Iris pigment epithelial cell (primary cell): ENCODE data around the gene SNRPA1.
A peak's percentile ranks its signal among the peaks of the same experiment; 100 is the strongest.
"Not testable (repeated sequence)": the region's sequence is repeated elsewhere in the genome, so short reads cannot be mapped to it uniquely, and the experiment has no call there.

ENCODE experiments used
- DNase-seq: peaks from one replicate; pipeline ENCODE4 v3.0.0-alpha.2; 2011; ENCODE audit warnings: low read depth

SNRPA1 gene

GRCh38 chr15:101293122-101293521, 1.9 kb downstream of the SNRPA1 start:
- DNase-seq = no peak

GRCh38 chr15:101288905-101289513, 6.0 kb downstream of the SNRPA1 start:
- DNase-seq = peak; percentile 57

GRCh38 chr15:101287342-101287741, 7.7 kb downstream of the SNRPA1 start:
- DNase-seq = not testable (repeated sequence)

GRCh38 chr15:101286471-101287114, 8.5 kb downstream of the SNRPA1 start:
- DNase-seq = no peak

GRCh38 chr15:101283931-101284330, 11.1 kb downstream of the SNRPA1 start:
- DNase-seq = no peak

DNA sequence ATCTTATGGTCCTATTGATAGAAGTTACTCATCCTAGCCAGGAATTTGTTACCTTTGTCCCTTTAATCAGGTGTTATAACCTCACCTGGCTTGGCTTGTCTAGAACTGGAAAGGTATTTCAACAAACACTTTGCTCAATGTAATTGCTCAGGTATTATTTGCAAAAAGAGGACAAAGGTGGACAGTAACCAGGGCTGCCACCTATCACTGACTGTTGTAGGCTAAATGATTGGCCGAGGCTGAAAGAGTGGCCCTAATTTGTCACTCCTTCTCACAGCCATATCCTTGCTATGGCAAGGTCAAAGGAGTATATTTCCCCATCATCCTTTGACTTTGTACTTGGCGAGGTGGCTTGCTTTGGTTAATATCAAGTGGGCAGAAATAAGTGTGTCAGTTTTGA, 15.0 kb downstream of the SNRPA1 start:
- no peak for DNase-seq

DNA sequence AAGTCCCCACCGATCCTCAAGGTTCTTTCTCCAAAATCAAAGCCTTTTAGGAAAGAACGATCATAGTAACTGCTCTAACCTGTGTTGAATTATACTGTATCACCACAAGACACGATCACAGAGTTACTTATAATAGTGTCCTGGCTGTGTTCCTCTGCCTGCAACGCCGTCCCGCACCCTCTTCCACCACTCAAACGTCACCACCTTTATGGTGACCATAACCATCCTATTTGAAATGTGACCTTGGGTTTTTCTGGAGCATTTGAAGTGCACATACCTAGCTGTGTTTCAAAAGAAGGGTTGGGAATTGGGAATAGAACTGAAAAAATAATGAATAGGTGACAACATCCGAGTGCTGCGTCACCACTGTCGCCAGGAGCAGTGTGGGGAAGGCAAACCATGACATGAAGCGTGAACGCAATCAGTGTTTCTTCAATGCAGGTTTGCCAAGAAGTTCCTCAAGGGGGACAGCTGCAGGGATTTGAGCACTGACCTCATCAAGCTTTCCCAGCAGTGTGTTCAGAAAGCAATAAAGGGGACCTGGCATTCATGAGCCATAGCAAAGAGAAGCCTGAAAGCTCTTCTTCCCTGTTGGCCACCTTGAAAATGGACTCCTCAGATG, 17.0 kb downstream of the SNRPA1 start:
- no peak for DNase-seq

GRCh38 chr15:101277038-101277822, 17.8 kb downstream of the SNRPA1 start, which contains the start of gene SELENOS:
TSS of gene SELENOS (minus strand) at chr15:101277485. CDS start at chr15:101277417, 68 bp downstream.
- peak; percentile 91 for DNase-seq

GRCh38 chr15:101276501-101277037, 18.5 kb downstream of the SNRPA1 start:
- DNase-seq = peak; percentile 63

- DNase-seq = no peak
These were observed 20.0 kb downstream of the SNRPA1 start for GRCh38 chr15:101275018-101275417.

DNA sequence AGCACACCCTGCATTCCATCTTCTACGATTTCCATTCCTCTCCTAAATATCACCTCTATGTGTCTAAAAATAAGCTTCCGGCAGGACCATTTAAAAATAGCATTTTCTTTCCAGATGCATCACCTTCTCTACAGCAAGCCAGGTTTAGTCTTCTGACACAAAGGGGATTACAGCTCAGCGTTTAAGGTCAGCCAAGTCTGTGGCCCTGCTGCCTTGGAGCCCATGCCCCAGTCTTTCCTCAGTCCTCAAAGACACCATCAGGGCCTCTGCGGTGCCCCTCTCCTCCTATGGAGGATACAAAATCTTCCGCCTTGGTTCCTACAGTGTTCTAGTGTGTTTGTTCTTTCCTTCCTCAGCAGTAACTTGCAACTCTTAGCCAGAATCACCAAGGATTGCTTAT, 21.5 kb downstream of the SNRPA1 start:
- DNase-seq = no peak

DNA sequence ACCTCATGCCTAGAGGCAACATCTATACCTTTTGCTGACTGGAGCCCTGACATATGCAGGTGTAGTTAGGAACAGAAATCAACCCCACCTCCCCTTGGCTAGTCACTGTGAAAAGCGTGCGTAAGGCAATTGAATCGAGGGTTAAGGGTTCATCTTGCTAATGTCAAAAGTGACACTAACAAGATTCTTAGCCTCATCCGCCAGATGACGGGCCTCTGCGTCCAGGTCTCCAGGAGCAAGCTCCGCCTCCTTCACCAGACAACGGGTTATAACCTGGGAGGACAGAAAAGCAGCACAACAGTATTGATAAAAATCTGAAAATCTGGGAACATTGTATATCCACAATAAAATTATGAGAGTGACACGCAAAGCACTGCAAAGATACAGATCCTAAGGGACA, 22.5 kb downstream of the SNRPA1 start:
- DNase-seq = no peak

- no peak for DNase-seq
These were observed 25.4 kb downstream of the SNRPA1 start for GRCh38 chr15:101269479-101270223.

DNA sequence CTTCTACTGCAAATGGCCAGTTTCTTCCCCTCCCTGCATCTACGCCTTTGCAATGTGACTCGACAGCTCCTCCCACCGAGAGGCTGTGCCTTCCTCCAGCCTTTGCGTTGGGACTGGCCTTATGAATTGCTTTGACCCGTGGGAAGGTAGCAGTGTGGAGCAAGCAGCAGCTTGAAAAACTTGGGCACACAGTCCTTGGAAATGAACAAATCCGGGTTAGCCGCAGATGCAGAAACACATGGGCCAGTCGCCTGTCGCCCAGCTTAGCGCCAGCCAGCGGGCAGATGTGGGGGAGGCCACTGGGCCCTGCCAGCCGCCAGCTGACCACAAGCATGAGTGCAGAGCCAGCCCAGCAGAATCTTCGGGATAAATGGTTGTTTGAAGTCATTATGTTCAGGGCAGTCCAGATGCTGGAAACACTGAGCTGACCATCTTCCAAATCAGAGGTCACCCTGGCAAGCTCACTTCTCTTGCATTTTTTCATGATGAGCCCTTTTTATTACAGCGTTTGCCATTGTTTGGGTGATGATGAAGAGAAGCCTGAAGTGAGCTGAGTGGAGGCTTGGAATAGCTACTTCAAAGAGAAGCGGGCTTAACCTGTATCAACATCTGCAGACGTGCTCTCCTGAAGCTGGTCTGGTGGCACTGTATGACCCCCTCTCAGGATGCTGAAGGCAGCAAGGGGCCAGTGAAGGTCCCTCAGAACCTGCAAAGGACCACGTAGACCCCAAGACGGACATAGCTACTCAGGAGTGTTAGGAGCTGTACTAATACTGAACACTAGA, 27.5 kb downstream of the SNRPA1 start:
- DNase-seq = peak; percentile 62

DNA sequence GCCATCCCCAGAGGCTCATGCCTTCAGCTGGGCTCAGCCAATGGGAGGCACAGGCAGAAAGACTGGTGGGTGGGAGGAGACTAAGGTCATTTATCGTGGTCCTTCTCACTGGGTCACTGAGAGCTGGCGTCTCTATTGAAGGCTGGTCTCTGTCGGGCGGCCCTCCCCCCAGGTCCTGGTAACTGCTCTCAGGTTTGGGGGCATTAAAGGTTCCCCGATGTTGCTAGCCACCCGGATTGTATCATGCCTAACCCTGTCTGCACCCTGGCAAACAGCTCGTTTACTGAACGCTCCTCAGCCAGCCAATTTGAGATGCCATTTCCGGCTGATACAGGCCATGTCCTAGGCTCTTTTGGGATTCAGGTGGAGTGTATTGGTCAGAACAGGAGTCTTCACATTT, 28.3 kb downstream of the SNRPA1 start:
- no peak for DNase-seq

- DNase-seq = peak; percentile 83
These were observed 29.0 kb downstream of the SNRPA1 start for GRCh38 chr15:101266034-101266433.

GRCh38 chr15:101264911-101265641, 30.0 kb downstream of the SNRPA1 start:
- DNase-seq = no peak

- peak; percentile 73 for DNase-seq
These were observed 31.0 kb downstream of the SNRPA1 start for GRCh38 chr15:101264011-101264410.

- DNase-seq = no peak
These were observed 32.5 kb downstream of the SNRPA1 start for GRCh38 chr15:101262551-101262950.
